ENCODE measurements around the gene MLLT3.

GRCh38 chr9:20481437-20481836, 140.9 kb downstream of the MLLT3 start:
- no peak for TF ChIP-seq CTCF (IDR thresholded peaks at IDR 0.05)
- no peak for TF ChIP-seq POLR2A (IDR thresholded peaks at IDR 0.05)

Data from body of pancreas (tissue), 4 donors.